Prostate gland (tissue), 2 donors: Measurements from ENCODE around the gene STAC2. TPM values are rescaled to one million over a fixed set of nuclear protein-coding genes. Genes with fewer than 3 reads are reported as not detected.

ENCODE experiments used
- DNase-seq: peaks from one replicate; pipeline ENCODE4 v3.0.0-alpha.2; 2019; ENCODE audit warnings: low spot score
- H3K27ac ChIP-seq, 2 donors: fragments of 200-600 bp; sonication (generic); 2 replicates each; pipeline ENCODE4 v1.5.1; 2017 to 2019
- H3K27me3 ChIP-seq: fragments of 200-600 bp; sonication (generic); replicated peaks from 2 replicates; pipeline ENCODE4 v1.5.1; 2019; ENCODE audit not compliant: insufficient read depth
- H3K36me3 ChIP-seq, 2 donors: fragments of 200-600 bp; sonication (generic); 1 replicate in 1 of 2; 2 replicates in 1 of 2; pipeline versions ENCODE4 v1.5.1 to v1.8.1; 2017 to 2019
- H3K4me1 ChIP-seq: fragments of 200-600 bp; sonication (generic); replicated peaks from 2 replicates; pipeline ENCODE4 v1.5.1; 2019
- H3K4me3 ChIP-seq, 2 donors: fragments of 200-600 bp; sonication (generic); 2 replicates each; pipeline ENCODE4 v1.5.1; 2017 to 2019
- H3K9me3 ChIP-seq: fragments of 200-600 bp; sonication (generic); 2 replicates; pipeline ENCODE4 v1.5.1; 2017
- CTCF ChIP-seq, 4 experiments: fragments of 200-600 bp in 2 of 4; fragments of 450-650 bp in 2 of 4; sonication (generic) in 2 of 4; IDR thresholded peaks; 1 replicate in 3 of 4; 2 replicates in 1 of 4; pipeline ENCODE4 v1.5.1; 2016 to 2019; ENCODE audit warnings: antibody characterized with exemption in 4 of 4, mild to moderate bottlenecking in 2 of 4, moderate library complexity in 2 of 4
- POLR2A ChIP-seq: fragments of 450-650 bp; IDR thresholded peaks from one replicate; pipeline ENCODE4 v1.6.1; 2016; ENCODE audit warnings: antibody characterized with exemption, mild to moderate bottlenecking
- POLR2AphosphoS5 ChIP-seq: sonication (generic); formaldehyde crosslinking; IDR thresholded peaks from one replicate; pipeline ENCODE4 v1.6.1; 2017; ENCODE audit warnings: antibody characterized with exemption
- WGBS: methylation state at CpG from one replicate; pipeline ENCODE4 v1.1.5; 2018; 5-methylcytosine and 5-hydroxymethylcytosine counted together
- intact Hi-C: fragments of 100-400 bp; cut with DNase I; formaldehyde crosslinking; loops from one replicate; pipeline ENCODE4 v1.14.2; 2022
- total RNA-seq, 2 donors: library from RNA; depleted of rRNA; stranded (reverse); fragments of >200 nt; gene quantifications; one replicate each; pipeline ENCODE4 v1.1.0, GENCODE V29; 2016

Gene STAC2
- total RNA-seq, 2 donors from 2014 or later: 3.9 to 4.8 TPM

- Histone ChIP-seq H3K36me3 (no peaks in the 10 kb centered on the region), H3K27me3 (no peaks in the 10 kb centered on the region), H3K4me1 (no peaks in the 10 kb centered on the region), H3K27ac (no peak overlapping the region), H3K4me3 (peak overlapping the region; percentile 19 to 27), H3K9me3 (no peaks in the 10 kb centered on the region)
- 0% methylated on average over 15 of the region's 15 CpGs for WGBS
- TF ChIP-seq POLR2A (no peak), CTCF (IDR thresholded peaks at IDR 0.05) (peak; percentile 34 to 83 (median 68)), POLR2AphosphoS5 (peak; percentile 44)
- peak; percentile 74 for DNase-seq
- intact Hi-C loops: no loop called here
Measured at GRCh38 chr17:39164675-39165143, 61.0 kb downstream of the STAC2 start.

- Histone ChIP-seq H3K27ac (no peak overlapping the region), H3K36me3 (no peaks in the 10 kb centered on the region), H3K4me3 (no peak overlapping the region), H3K27me3 (no peaks in the 10 kb centered on the region), H3K9me3 (no peaks in the 10 kb centered on the region), H3K4me1 (no peaks in the 10 kb centered on the region)
- WGBS: 86% methylated on average over 2 of the region's 2 CpGs
- TF ChIP-seq POLR2AphosphoS5 (no peak), POLR2A (no peak), CTCF (IDR thresholded peaks at IDR 0.05) (no peak)
- DNase-seq: no peak
- intact Hi-C loops: no loop called here
Measured at GRCh38 chr17:39161962-39162361, 63.8 kb downstream of the STAC2 start.

Other genes starting within 250 kb of the STAC2 start
- gene PLXDC1, start 74.3 kb downstream of the STAC2 start, total RNA-seq: 1 to 10 TPM; 3.9 to 5.4 TPM
- gene ARL5C, start 59.8 kb downstream of the STAC2 start, total RNA-seq: not detected
- gene CACNB1, start 28.3 kb downstream of the STAC2 start, total RNA-seq: 10 to 100 TPM in 1 of 2 donors, 1 to 10 TPM in 1; 3.4 to 17.8 TPM
- gene RPL19, start 25.7 kb downstream of the STAC2 start, total RNA-seq: 1,000 to 10,000 TPM; 2,194 to 3,634 TPM
- 10 to 100 TPM; 22.4 to 43.6 TPM for gene FBXL20, start 175.7 kb upstream of the STAC2 start, total RNA-seq
- gene MED1, start 225.3 kb upstream of the STAC2 start, total RNA-seq: 10 to 100 TPM; 22.9 to 39.7 TPM
- gene CDK12, start 235.5 kb upstream of the STAC2 start, total RNA-seq: 10 to 100 TPM; 37.7 to 75.8 TPM